Kidney epithelial cell (primary cell): ENCODE measurements around the gene XKR3. TPM values are rescaled to one million over a fixed set of nuclear protein-coding genes. Genes with fewer than 3 reads are reported as not detected.
"Not testable (repeated sequence)": the region's sequence is repeated elsewhere in the genome, so short reads cannot be mapped to it uniquely, and the experiment has no call there.

Experiments used
- DNase-seq: peaks from one replicate; pipeline ENCODE4 v3.0.0-alpha.2; 2010; ENCODE audit warnings: low read depth
- H3K27me3 ChIP-seq: 2 replicates; pipeline ENCODE4 v1.6.0; 2011; ENCODE audit warnings: low read length; ENCODE audit not compliant: control insufficient read depth, insufficient read depth
- H3K36me3 ChIP-seq: 2 replicates; pipeline ENCODE4 v1.5.1; 2011; ENCODE audit warnings: low read length; ENCODE audit not compliant: control insufficient read depth, insufficient read depth
- H3K4me3 ChIP-seq: 2 replicates; pipeline ENCODE4 v1.5.1; 2011; ENCODE audit warnings: low read depth, mild to moderate bottlenecking, control low read depth, low read length
- CTCF ChIP-seq: IDR thresholded peaks from 2 replicates; pipeline ENCODE4 v1.5.1; 2011; ENCODE audit warnings: mild to moderate bottlenecking, moderate library complexity, low read length, control low read depth, inconsistent platforms; ENCODE audit not compliant: insufficient read depth, poor library complexity, severe bottlenecking
- total RNA-seq: library from RNA; depleted of rRNA; stranded (reverse); fragments of >200 nt; gene quantifications from 2 replicates; pipeline ENCODE4 v1.2.3, GENCODE V29; 2015

Gene XKR3
- total RNA-seq, 1 donor from 2014 or later: not detected

- no peak for DNase-seq
- H3K36me3 ChIP-seq: no peaks in the 10 kb centered on the region
- H3K4me3 ChIP-seq: no peak overlapping the region
- no peak for TF ChIP-seq CTCF
- H3K27me3 ChIP-seq: no peaks in the 10 kb centered on the region
Measured at GRCh38 chr22:16776080-16776479, 49.1 kb downstream of the XKR3 start.

GRCh38 chr22:16774911-16775500, 50.2 kb downstream of the XKR3 start:
- DNase-seq: no peak
- no peak for TF ChIP-seq CTCF
- Histone ChIP-seq H3K36me3 (no peaks in the 10 kb centered on the region), H3K27me3 (no peaks in the 10 kb centered on the region), H3K4me3 (no peak overlapping the region)

- H3K27me3 ChIP-seq, DNase-seq, H3K36me3 ChIP-seq, H3K4me3 ChIP-seq: not testable (repeated sequence)
Measured at GRCh38 chr22:16771569-16771968, 53.6 kb downstream of the XKR3 start.

GRCh38 chr22:16767927-16768326, 57.3 kb downstream of the XKR3 start:
- not testable (repeated sequence) for H3K4me3 ChIP-seq, H3K36me3 ChIP-seq, H3K27me3 ChIP-seq, DNase-seq

GRCh38 chr22:16762224-16762623, 63.0 kb downstream of the XKR3 start:
- DNase-seq, H3K4me3 ChIP-seq, H3K36me3 ChIP-seq, H3K27me3 ChIP-seq: not testable (repeated sequence)

GRCh38 chr22:16760416-16760815, 64.8 kb downstream of the XKR3 start:
- not testable (repeated sequence) for H3K4me3 ChIP-seq, H3K27me3 ChIP-seq, H3K36me3 ChIP-seq, DNase-seq

- H3K4me3 ChIP-seq, H3K36me3 ChIP-seq, DNase-seq, H3K27me3 ChIP-seq: not testable (repeated sequence)
Measured at GRCh38 chr22:16749282-16749681, 75.9 kb downstream of the XKR3 start.

- not testable (repeated sequence) for H3K27me3 ChIP-seq, H3K4me3 ChIP-seq, DNase-seq, H3K36me3 ChIP-seq
Measured at GRCh38 chr22:16748160-16748929, 76.9 kb downstream of the XKR3 start.

GRCh38 chr22:16747266-16748159, 77.7 kb downstream of the XKR3 start:
- H3K4me3 ChIP-seq, DNase-seq, H3K27me3 ChIP-seq, H3K36me3 ChIP-seq: not testable (repeated sequence)

- not testable (repeated sequence) for H3K27me3 ChIP-seq, H3K36me3 ChIP-seq
Measured at GRCh38 chr22:16734271-16734670, 90.9 kb downstream of the XKR3 start.

More at GRCh38 chr22:16734271-16734670, 90.9 kb downstream of the XKR3 start:
- H3K4me3 ChIP-seq, DNase-seq: not testable (repeated sequence)
